HEK293T (cell line): Measurements from ENCODE around the gene TM4SF4.

Experiments used
- CTCF ChIA-PET: fragments of 350-600 bp; formaldehyde crosslinking; extraction: SDS; loops from one replicate; lab custom pipeline; 2021; ENCODE audit warnings: antibody characterized with exemption, inconsistent platforms; lab: Yijun Ruan, JAX
- POLR2A ChIA-PET: fragments of 350-600 bp; formaldehyde crosslinking; extraction: SDS; loops from one replicate; lab custom pipeline; 2020; ENCODE audit warnings: antibody characterized with exemption, inconsistent platforms; lab: Yijun Ruan, JAX
- DNase-seq: peaks from one replicate; pipeline ENCODE4 v3.0.0; 2012; ENCODE audit warnings: mixed read lengths; ENCODE audit errors: extremely low spot score
- ARNT ChIP-seq: fragments of 450-650 bp; IDR thresholded peaks from 2 replicates; pipeline ENCODE4 v1.6.1; 2017; ENCODE audit warnings: mild to moderate bottlenecking
- BHLHE40 ChIP-seq: fragments of 450-650 bp; IDR thresholded peaks from 2 replicates; pipeline ENCODE4 v1.6.1; 2016; ENCODE audit warnings: mild to moderate bottlenecking, moderate library complexity, borderline replicate concordance
- CTBP1 ChIP-seq: fragments of 450-650 bp; IDR thresholded peaks from 2 replicates; pipeline ENCODE4 v1.6.1; 2016; ENCODE audit warnings: borderline replicate concordance
- ELF4 ChIP-seq: fragments of 450-650 bp; IDR thresholded peaks from 2 replicates; pipeline ENCODE4 v1.6.1; 2017; ENCODE audit warnings: antibody characterized with exemption
- FOXA1 ChIP-seq: fragments of 450-650 bp; IDR thresholded peaks from 2 replicates; pipeline ENCODE4 v1.6.1; 2016; ENCODE audit warnings: mild to moderate bottlenecking
- FOXK2 ChIP-seq: fragments of 450-650 bp; IDR thresholded peaks from 2 replicates; pipeline ENCODE4 v1.6.1; 2016; ENCODE audit warnings: mild to moderate bottlenecking
- FOXM1 ChIP-seq: fragments of 450-650 bp; IDR thresholded peaks from 2 replicates; pipeline ENCODE4 v1.6.1; 2017; ENCODE audit warnings: mild to moderate bottlenecking, borderline replicate concordance
- HDGF ChIP-seq: fragments of 450-650 bp; IDR thresholded peaks from 2 replicates; pipeline ENCODE4 v1.6.1; 2017; ENCODE audit warnings: antibody characterized with exemption, borderline replicate concordance
- L3MBTL2 ChIP-seq: fragments of 450-650 bp; conservative IDR thresholded peaks from 2 replicates; pipeline ENCODE4 v1.6.1; 2016; ENCODE audit warnings: mild to moderate bottlenecking
- LEF1 ChIP-seq: fragments of 450-650 bp; IDR thresholded peaks from 2 replicates; pipeline ENCODE4 v1.6.1; 2017; ENCODE audit warnings: mild to moderate bottlenecking, borderline replicate concordance
- NFRKB ChIP-seq: fragments of 450-650 bp; IDR thresholded peaks from 2 replicates; pipeline ENCODE4 v1.6.1; 2016; ENCODE audit warnings: mild to moderate bottlenecking, moderate library complexity
- PKNOX1 ChIP-seq: fragments of 450-650 bp; IDR thresholded peaks from 2 replicates; pipeline ENCODE4 v1.6.1; 2016
- SP1 ChIP-seq: fragments of 450-650 bp; IDR thresholded peaks from 2 replicates; pipeline ENCODE4 v1.6.1; 2017
- SUZ12 ChIP-seq: fragments of 450-650 bp; IDR thresholded peaks from 2 replicates; pipeline ENCODE4 v1.6.1; 2016; ENCODE audit warnings: mild to moderate bottlenecking
- TARDBP ChIP-seq: fragments of 450-650 bp; IDR thresholded peaks from 2 replicates; pipeline ENCODE4 v1.6.1; 2016
- ZNF384 ChIP-seq: fragments of 450-650 bp; IDR thresholded peaks from 2 replicates; pipeline ENCODE4 v1.6.1; 2016

TM4SF4 gene

DNA sequence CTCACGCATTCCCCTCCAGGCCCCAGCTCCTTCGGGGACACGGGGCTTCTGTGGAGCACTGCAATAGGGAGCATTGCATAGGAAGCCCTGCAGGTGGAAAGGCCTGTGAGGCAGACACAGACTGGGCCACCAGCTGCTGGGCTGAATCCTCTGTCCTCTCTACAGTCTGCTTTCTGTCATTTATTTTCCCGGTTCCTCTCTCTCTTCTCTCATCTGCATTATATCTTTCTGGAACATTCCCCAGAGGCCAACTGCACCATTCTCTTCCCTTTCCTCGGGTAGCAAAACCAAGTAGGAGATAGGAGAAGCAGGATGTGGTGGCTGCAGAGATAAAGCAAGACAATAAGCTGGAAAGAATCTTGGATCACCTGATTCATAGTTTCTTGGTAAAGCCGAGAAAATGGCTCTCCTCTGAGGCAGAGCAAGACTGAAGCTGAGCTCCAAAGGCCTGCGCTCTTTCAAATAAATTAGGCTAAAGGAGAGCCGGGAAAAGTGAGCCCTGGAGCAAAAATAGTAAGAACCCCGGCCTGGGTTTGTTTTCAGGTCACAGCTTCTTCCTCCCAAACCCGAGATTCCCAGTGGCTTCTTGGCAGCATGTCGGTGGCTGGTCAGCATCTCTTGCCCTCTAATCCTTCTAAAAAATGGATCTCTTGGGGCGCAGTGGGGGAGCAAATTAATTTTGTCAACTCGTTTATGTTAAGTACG, 5.3 kb downstream of the TM4SF4 start:
- DNase-seq = no peak
- CTCF ChIA-PET = interaction anchor here (0.5 to 1.4 kb wide), 7 partner anchors 78 to 526 kb away, joined by 3 to 6 read pairs (median 4); no protein-coding TSS in a partner anchor
- POLR2A ChIA-PET = no interaction called here
- TF ChIP-seq NFRKB = no peak
- no peak for TF ChIP-seq FOXK2
- TF ChIP-seq ZNF384 = no peak
- no peak for TF ChIP-seq BHLHE40
- TF ChIP-seq FOXM1 = no peak
- no peak for TF ChIP-seq ARNT
- no peak for TF ChIP-seq L3MBTL2

- no peak for TF ChIP-seq ZNF384
- no peak for TF ChIP-seq SP1
- no peak for TF ChIP-seq FOXK2
- no peak for TF ChIP-seq FOXM1
- no peak for TF ChIP-seq HDGF
- TF ChIP-seq CTBP1 = no peak
- no peak for TF ChIP-seq PKNOX1
- no peak for TF ChIP-seq ELF4
- TF ChIP-seq ARNT = no peak
- TF ChIP-seq BHLHE40 = no peak
- TF ChIP-seq L3MBTL2 = no peak
- TF ChIP-seq LEF1 = no peak
- no peak for TF ChIP-seq NFRKB
- no peak for TF ChIP-seq TARDBP
- TF ChIP-seq SUZ12 = no peak
- no peak for TF ChIP-seq FOXA1
- DNase-seq = peak; percentile 80
- ChIA-PET POLR2A (no interaction called here), CTCF (interaction anchor here (0.5 to 1.4 kb wide), 11 partner anchors 8 to 527 kb away, joined by 3 to 6 read pairs (median 4); no protein-coding TSS in a partner anchor)
Measured at GRCh38 chr3:149480326-149481017, 6.0 kb downstream of the TM4SF4 start.

DNA sequence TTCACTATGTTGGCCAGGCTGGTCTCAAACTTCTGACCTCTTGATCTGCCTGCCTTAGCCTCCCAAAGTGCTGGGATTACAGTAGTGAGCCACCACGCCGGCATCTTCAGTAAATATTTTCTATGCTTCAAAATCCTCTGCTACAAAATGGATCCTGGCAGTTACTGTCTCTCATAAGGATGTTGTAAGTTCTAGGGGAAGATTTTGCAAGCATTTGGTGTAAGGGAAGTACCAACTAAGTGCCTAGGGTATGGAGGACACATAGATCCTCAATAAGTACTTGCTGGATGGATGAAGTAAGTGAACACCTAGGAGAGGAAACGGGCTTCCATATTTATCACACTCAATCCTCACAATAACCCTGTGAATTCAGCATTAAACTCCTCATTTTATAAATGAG, 6.6 kb downstream of the TM4SF4 start:
- CTCF ChIA-PET = interaction anchor here (0.7 to 1.4 kb wide), 6 partner anchors 8 to 459 kb away, joined by 3 to 4 read pairs (median 4); no protein-coding TSS in a partner anchor
- TF ChIP-seq PKNOX1 (no peak), L3MBTL2 (no peak), SUZ12 (no peak), ELF4 (no peak), NFRKB (no peak), TARDBP (no peak), HDGF (no peak), FOXM1 (no peak), LEF1 (no peak), FOXA1 (no peak), FOXK2 (no peak), ZNF384 (no peak), CTBP1 (no peak), BHLHE40 (no peak), ARNT (no peak), SP1 (no peak)
- POLR2A ChIA-PET = no interaction called here
- no peak for DNase-seq

GRCh38 chr3:149481491-149481890, 7.0 kb downstream of the TM4SF4 start:
- POLR2A ChIA-PET = no interaction called here
- TF ChIP-seq ZNF384 = no peak
- no peak for TF ChIP-seq ELF4
- no peak for TF ChIP-seq PKNOX1
- TF ChIP-seq SUZ12 = no peak
- no peak for TF ChIP-seq BHLHE40
- TF ChIP-seq FOXA1 = no peak
- no peak for TF ChIP-seq HDGF
- TF ChIP-seq SP1 = no peak
- TF ChIP-seq L3MBTL2 = no peak
- TF ChIP-seq FOXK2 = no peak
- no peak for TF ChIP-seq TARDBP
- TF ChIP-seq LEF1 = no peak
- TF ChIP-seq CTBP1 = no peak
- no peak for DNase-seq
- CTCF ChIA-PET = interaction anchor here (0.9 to 1.2 kb wide), 2 partner anchors 9 to 11 kb away, joined by 4 read pairs; no protein-coding TSS in a partner anchor

DNA sequence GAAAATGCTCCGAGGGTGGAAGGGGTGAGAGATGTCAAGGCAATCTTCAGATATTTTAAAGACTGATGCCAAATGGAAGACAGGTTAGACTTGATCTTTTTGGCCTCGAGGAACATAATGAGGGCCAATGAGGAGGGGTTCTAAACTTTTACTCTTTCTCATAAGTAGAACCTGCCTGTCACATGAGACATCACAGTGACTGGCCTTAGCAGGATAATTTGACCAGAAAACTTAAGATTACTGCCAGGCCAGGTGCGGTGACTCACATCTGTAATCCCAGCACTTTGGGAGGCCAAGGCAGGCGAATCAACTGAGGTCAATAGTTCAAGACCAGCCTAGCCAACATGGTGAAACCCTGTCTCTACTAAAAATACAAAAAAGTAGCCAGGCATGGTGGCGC, 12.2 kb downstream of the TM4SF4 start:
- ChIA-PET CTCF (interaction anchor here (0.6 kb wide), 1 partner anchor 1068 kb away, joined by 3 read pairs; no protein-coding TSS in a partner anchor), POLR2A (no interaction called here)
- DNase-seq = no peak
- no peak for TF ChIP-seq L3MBTL2
